Measurements from ENCODE around the gene EYA4.

EYA4 gene

GRCh38 chr6:133404151-133404550, 163.0 kb downstream of the EYA4 start:
- no peak for DNase-seq (ENCODE audit: low read depth in 2 of 2)

GRCh38 chr6:133404728-133405127, 163.6 kb downstream of the EYA4 start:
- no peak for DNase-seq (ENCODE audit: low read depth in 2 of 2)

- no peak for DNase-seq (ENCODE audit: low read depth in 2 of 2)
Measured at GRCh38 chr6:133407320-133408100, 166.4 kb downstream of the EYA4 start.

- DNase-seq (ENCODE audit: low read depth in 2 of 2): no peak
Measured at GRCh38 chr6:133408132-133408531, 167.0 kb downstream of the EYA4 start.

GRCh38 chr6:133408543-133408942, 167.4 kb downstream of the EYA4 start:
- DNase-seq (ENCODE audit: low read depth in 2 of 2): no peak

- DNase-seq (ENCODE audit: low read depth in 2 of 2): no peak
Measured at GRCh38 chr6:133410638-133411435, 169.7 kb downstream of the EYA4 start.

GRCh38 chr6:133411757-133412156, 170.6 kb downstream of the EYA4 start:
- no peak for DNase-seq (ENCODE audit: low read depth in 2 of 2)

- DNase-seq (ENCODE audit: low read depth in 2 of 2): no peak
Measured at GRCh38 chr6:133415262-133415661, 174.1 kb downstream of the EYA4 start.

GRCh38 chr6:133418108-133418507, 177.0 kb downstream of the EYA4 start:
- no peak for DNase-seq (ENCODE audit: low read depth in 2 of 2)

GRCh38 chr6:133423242-133423641, 182.1 kb downstream of the EYA4 start:
- DNase-seq (ENCODE audit: low read depth in 2 of 2): no peak

GRCh38 chr6:133424359-133424758, 183.2 kb downstream of the EYA4 start:
- no peak for DNase-seq (ENCODE audit: low read depth in 2 of 2)

- no peak for DNase-seq (ENCODE audit: low read depth in 2 of 2)
Measured at GRCh38 chr6:133426038-133426437, 184.9 kb downstream of the EYA4 start.

- no peak for DNase-seq (ENCODE audit: low read depth in 2 of 2)
Measured at GRCh38 chr6:133428295-133428694, 187.1 kb downstream of the EYA4 start.

- no peak for DNase-seq (ENCODE audit: low read depth in 2 of 2)
Measured at GRCh38 chr6:133430530-133430929, 189.4 kb downstream of the EYA4 start.

GRCh38 chr6:133431031-133431430, 189.9 kb downstream of the EYA4 start:
- DNase-seq (ENCODE audit: low read depth in 2 of 2): no peak

- DNase-seq (ENCODE audit: low read depth in 2 of 2): no peak
Measured at GRCh38 chr6:133432021-133432989, 191.1 kb downstream of the EYA4 start.

- no peak for DNase-seq (ENCODE audit: low read depth in 2 of 2)
Measured at GRCh38 chr6:133435065-133435728, 194.0 kb downstream of the EYA4 start.

- no peak for DNase-seq (ENCODE audit: low read depth in 2 of 2)
Measured at GRCh38 chr6:133436652-133437051, 195.5 kb downstream of the EYA4 start.

- DNase-seq (ENCODE audit: low read depth in 2 of 2): no peak
Measured at GRCh38 chr6:133441491-133441890, 200.3 kb downstream of the EYA4 start.

GRCh38 chr6:133446789-133447188, 205.6 kb downstream of the EYA4 start:
- DNase-seq (ENCODE audit: low read depth in 2 of 2): no peak

GRCh38 chr6:133447924-133448323, 206.8 kb downstream of the EYA4 start:
- no peak for DNase-seq (ENCODE audit: low read depth in 2 of 2)

Data from stimulated activated CD8-positive, alpha-beta memory T cell treated with anti-CD3 and anti-CD28 coated beads, Interleukin-7, amount 100 ng/mL, for 4 hours (primary cell).